Astrocyte (in vitro differentiated cells and primary cell): ENCODE results near the gene SYTL2.

Experiments used
- CTCF ChIP-seq: IDR thresholded peaks from 2 replicates; pipeline ENCODE4 v1.5.1; 2011; ENCODE audit warnings: low read depth, mild to moderate bottlenecking, inconsistent platforms, low read length, moderate library complexity; ENCODE audit not compliant: insufficient read depth
- EZH2 ChIP-seq: IDR thresholded peaks from 2 replicates; pipeline ENCODE4 v1.6.1; 2012; ENCODE audit warnings: mild to moderate bottlenecking, low read length, inconsistent platforms; ENCODE audit not compliant: insufficient read depth

DNA sequence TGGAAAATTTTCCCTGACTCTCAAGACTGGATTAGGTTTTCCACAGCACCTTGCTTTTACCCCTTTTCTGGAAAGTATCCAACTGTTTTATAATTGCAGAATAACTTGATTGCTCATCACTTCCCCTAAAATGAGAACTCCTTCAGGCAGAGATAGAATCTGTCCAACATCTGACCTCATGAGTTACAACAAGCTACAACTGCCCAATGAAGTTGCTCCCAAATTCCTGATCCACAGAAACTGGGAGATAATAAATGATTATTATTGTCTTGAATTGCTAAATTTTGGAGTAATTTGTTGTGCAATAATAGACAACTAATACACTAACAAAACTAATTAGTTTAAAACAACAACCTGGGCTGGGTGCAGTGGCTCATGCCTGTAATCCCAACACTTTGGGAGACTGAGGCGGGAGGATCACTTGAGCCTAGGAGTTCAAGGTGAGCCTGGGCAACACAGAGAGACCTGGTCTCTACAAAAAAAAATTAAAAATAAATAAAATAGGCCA is 34.2 kb upstream of the SYTL2 start:
- TF ChIP-seq CTCF (no peak), EZH2 (no peak)
